HAP-1 (cell line): ENCODE data around the gene DCC.
A peak's percentile ranks its signal among the peaks of the same experiment; 100 is the strongest.

Experiments
- DNase-seq, 2 experiments: peaks; one replicate each; pipeline ENCODE4 v3.0.0-alpha.2; 2016 to 2020; ENCODE audit warnings: low spot score in 2 of 2
- H3K27me3 ChIP-seq: fragments of 250-450 bp; sonication (Bioruptor Pico); 2 replicates; pipeline ENCODE4 v1.5.1; 2020; ENCODE audit warnings: low read depth, mild to moderate bottlenecking, moderate library complexity
- H3K36me3 ChIP-seq: fragments of 250-450 bp; sonication (Bioruptor Pico); replicated peaks from 2 replicates; pipeline ENCODE4 v1.5.1; 2020; ENCODE audit warnings: mild to moderate bottlenecking
- H3K4me1 ChIP-seq: fragments of 250-450 bp; sonication (Bioruptor Pico); 2 replicates; pipeline ENCODE4 v1.5.1; 2020; ENCODE audit warnings: mild to moderate bottlenecking
- H3K4me3 ChIP-seq: fragments of 250-450 bp; sonication (Bioruptor Pico); 2 replicates; pipeline ENCODE4 v1.5.1; 2020; ENCODE audit warnings: mild to moderate bottlenecking, moderate library complexity
- H3K9me3 ChIP-seq: fragments of 250-450 bp; sonication (Bioruptor Pico); 2 replicates; pipeline ENCODE4 v1.5.1; 2020; ENCODE audit warnings: mild to moderate bottlenecking, moderate library complexity
- in situ Hi-C: fragments of 300-500 bp; cut with MboI; formaldehyde crosslinking; loops from 3 replicates; pipeline ENCODE4 v1.14.3; 2020; ENCODE audit warnings: low sequenced_read_pairs, inconsistent platforms, mixed read lengths

DCC gene

GRCh38 chr18:52617931-52618330 lies 277.9 kb downstream of the DCC start:
- in situ Hi-C loops = no loop called here
- no peaks in the 10 kb centered on the region for H3K27me3 ChIP-seq
- no peaks in the 10 kb centered on the region for H3K9me3 ChIP-seq
- H3K4me1 ChIP-seq = no peaks in the 10 kb centered on the region
- no peaks in the 10 kb centered on the region for H3K36me3 ChIP-seq
- DNase-seq = no peak
- no peak overlapping the region for H3K4me3 ChIP-seq

DNA sequence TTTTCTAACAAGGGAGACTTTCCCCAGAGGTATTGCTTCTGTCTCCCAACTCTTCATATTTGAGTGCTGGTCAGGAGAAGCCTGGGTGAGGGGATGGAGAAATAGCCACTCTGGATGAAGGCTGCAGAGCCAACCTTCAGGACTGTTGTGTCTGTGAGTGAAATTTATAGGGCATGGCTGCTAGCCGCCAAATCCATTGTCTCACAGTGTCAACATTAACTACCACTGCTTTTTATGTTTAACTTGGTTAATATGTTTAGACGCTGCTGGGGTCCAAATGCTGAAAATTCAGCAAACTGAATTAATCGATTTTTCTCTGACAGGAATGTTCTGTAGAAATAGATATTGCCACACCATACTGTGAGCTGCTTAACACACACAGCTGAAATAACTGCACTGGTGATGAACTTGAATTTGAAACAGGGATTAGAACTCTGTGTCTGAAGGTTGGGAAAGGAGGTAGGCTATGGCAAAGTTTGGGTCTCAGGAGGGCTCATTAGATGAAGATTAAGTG lies 281.0 kb downstream of the DCC start:
- Histone ChIP-seq H3K27me3 (no peaks in the 10 kb centered on the region), H3K4me3 (no peak overlapping the region), H3K9me3 (no peaks in the 10 kb centered on the region), H3K36me3 (no peaks in the 10 kb centered on the region), H3K4me1 (no peaks in the 10 kb centered on the region)
- DNase-seq = no peak
- in situ Hi-C loops = no loop called here

DNA sequence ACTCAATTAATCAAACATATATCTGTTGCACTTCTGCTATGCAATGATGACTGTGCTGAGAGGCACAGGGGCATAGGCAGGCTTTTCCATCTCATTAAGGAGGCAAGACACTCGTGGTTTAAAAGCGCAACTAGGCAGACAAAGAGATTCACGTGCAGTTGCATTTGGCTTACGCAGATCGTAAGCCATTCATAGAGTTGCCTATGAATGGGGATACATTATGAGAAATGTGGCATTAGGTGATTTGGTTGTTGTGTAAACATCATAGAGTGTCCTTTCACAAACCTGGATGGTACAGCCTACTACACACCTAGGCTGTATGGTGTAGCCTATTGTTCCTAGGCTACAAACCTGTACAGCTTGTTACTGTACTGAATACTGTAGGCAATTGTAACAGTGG lies 284.7 kb downstream of the DCC start:
- H3K9me3 ChIP-seq = no peaks in the 10 kb centered on the region; the same call in 1 of the 2 replicates
- H3K27me3 ChIP-seq = no peaks in the 10 kb centered on the region
- H3K4me1 ChIP-seq = no peaks in the 10 kb centered on the region
- H3K4me3 ChIP-seq = no peak overlapping the region
- in situ Hi-C loops = no loop called here
- DNase-seq = no peak
- no peaks in the 10 kb centered on the region for H3K36me3 ChIP-seq

DNA sequence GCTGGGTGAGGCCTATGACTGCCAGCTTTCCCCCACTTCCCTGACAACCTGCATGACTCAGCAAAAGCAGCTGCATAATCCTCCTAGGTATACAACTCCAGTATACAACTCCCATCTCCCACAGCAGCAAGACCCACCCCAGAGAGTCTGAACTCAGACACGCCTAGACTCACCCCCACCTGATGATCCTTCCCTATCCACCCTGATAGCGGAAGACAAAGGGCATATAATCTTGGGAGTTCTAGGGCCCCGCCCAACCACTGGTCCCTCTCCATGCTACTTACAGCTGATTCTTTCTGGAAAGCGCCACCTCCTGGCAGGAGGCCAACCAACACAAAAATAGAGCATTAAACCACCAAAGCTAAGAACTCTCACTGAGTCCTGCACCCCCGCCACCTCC lies 296.5 kb downstream of the DCC start:
- peak in 1 of 2 experiments; percentile 7 for DNase-seq
- H3K4me3 ChIP-seq = no peak overlapping the region
- H3K36me3 ChIP-seq = no peaks in the 10 kb centered on the region
- H3K4me1 ChIP-seq = no peaks in the 10 kb centered on the region
- no peaks in the 10 kb centered on the region for H3K9me3 ChIP-seq
- H3K27me3 ChIP-seq = no peaks in the 10 kb centered on the region
- in situ Hi-C loops = no loop called here

- DNase-seq = no peak
- Histone ChIP-seq H3K36me3 (no peaks in the 10 kb centered on the region), H3K27me3 (no peaks in the 10 kb centered on the region), H3K4me1 (no peaks in the 10 kb centered on the region), H3K9me3 (no peaks in the 10 kb centered on the region), H3K4me3 (no peak overlapping the region)
- in situ Hi-C loops = no loop called here
These were observed 308.2 kb downstream of the DCC start for GRCh38 chr18:52648201-52648600.

DNA sequence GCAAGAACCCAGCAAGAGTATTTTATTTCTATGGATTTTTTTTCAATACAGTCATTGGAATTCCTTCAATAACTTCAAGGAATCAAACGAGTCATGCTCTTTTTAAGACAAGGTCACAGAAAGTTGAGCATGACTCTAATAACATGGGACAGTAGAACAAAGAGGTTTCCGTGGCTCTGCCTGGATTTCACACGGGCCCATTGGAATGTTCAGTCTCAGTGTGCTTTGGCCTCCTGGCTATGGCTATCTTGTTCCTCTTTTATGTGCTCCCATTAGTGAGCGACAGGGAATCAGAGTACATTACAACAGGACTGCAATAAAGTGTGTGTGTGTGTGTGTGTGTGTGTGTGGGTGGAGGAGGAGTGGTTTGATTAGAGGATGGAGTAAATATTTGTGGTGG lies 312.4 kb downstream of the DCC start:
- no peak overlapping the region for H3K4me3 ChIP-seq
- no peak for DNase-seq

GRCh38 chr18:52657043-52657805 lies 317.2 kb downstream of the DCC start:
- Histone ChIP-seq H3K9me3 (no peaks in the 10 kb centered on the region), H3K4me1 (no peaks in the 10 kb centered on the region), H3K4me3 (no peak overlapping the region), H3K36me3 (no peaks in the 10 kb centered on the region), H3K27me3 (no peaks in the 10 kb centered on the region)
- in situ Hi-C loops = no loop called here
- DNase-seq = no peak

More for the DNA sequence above, 312.4 kb downstream of the DCC start:
- no peaks in the 10 kb centered on the region for H3K9me3 ChIP-seq
- in situ Hi-C loops = no loop called here
- H3K36me3 ChIP-seq = no peaks in the 10 kb centered on the region
- no peaks in the 10 kb centered on the region for H3K4me1 ChIP-seq
- no peaks in the 10 kb centered on the region for H3K27me3 ChIP-seq

- in situ Hi-C loops = no loop called here
- no peaks in the 10 kb centered on the region for H3K36me3 ChIP-seq
- H3K4me3 ChIP-seq = no peak overlapping the region
- no peak for DNase-seq
- H3K27me3 ChIP-seq = no peaks in the 10 kb centered on the region
- H3K4me1 ChIP-seq = no peaks in the 10 kb centered on the region
- no peaks in the 10 kb centered on the region for H3K9me3 ChIP-seq
These were observed 327.6 kb downstream of the DCC start for GRCh38 chr18:52667463-52668065.

DNA sequence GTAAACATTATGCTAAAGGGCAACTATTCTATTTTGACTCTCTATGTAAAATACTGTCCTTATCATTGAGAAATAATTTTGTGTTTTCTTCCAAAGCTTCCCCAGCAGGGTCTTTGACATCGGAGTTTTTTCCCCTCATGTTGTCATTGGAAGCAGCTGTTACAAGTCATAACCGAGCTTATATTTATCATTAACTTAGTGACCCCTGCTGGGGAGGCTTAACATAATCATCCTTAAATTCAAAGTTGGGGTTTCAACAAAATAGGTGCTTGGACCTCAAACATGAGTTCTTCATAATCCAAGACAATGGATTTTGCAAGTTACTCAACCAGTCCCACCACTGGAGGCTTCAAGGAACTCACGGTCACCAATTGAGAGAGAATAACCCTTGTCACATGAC lies 330.9 kb downstream of the DCC start:
- in situ Hi-C loops = no loop called here
- H3K4me1 ChIP-seq = no peaks in the 10 kb centered on the region
- H3K36me3 ChIP-seq = no peaks in the 10 kb centered on the region
- no peaks in the 10 kb centered on the region for H3K9me3 ChIP-seq
- H3K27me3 ChIP-seq = no peaks in the 10 kb centered on the region
- DNase-seq = no peak
- no peak overlapping the region for H3K4me3 ChIP-seq

DNA sequence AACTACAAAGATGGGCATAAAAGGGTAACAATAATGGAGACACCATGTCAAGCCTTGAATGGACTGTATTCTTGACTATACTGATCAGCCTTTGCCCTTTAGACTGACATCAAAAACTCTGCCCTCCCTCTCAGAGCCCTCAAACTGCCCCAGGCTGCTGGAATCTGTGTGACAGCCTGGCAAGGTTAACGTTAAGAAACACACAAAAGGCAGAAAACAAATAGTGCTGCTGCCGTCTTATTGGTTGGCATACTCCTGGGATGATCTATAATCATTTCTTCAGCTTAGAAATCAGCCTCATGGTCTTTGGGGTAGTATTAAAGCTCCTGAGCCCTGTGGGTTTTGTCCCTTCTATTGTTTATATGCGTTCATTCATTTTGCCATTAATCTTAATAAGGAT lies 338.0 kb downstream of the DCC start:
- in situ Hi-C loops = no loop called here
- no peaks in the 10 kb centered on the region for H3K4me1 ChIP-seq
- DNase-seq = no peak

GRCh38 chr18:52678551-52678950 lies 338.6 kb downstream of the DCC start:
- in situ Hi-C loops = no loop called here
- no peak for DNase-seq
- no peak overlapping the region for H3K4me3 ChIP-seq
- H3K27me3 ChIP-seq = no peaks in the 10 kb centered on the region
- no peaks in the 10 kb centered on the region for H3K4me1 ChIP-seq
- H3K9me3 ChIP-seq = no peaks in the 10 kb centered on the region
- no peaks in the 10 kb centered on the region for H3K36me3 ChIP-seq

More for the DNA sequence above, 338.0 kb downstream of the DCC start:
- no peaks in the 10 kb centered on the region for H3K27me3 ChIP-seq
- no peak overlapping the region for H3K4me3 ChIP-seq
- no peaks in the 10 kb centered on the region for H3K36me3 ChIP-seq
- H3K9me3 ChIP-seq = no peaks in the 10 kb centered on the region

DNA sequence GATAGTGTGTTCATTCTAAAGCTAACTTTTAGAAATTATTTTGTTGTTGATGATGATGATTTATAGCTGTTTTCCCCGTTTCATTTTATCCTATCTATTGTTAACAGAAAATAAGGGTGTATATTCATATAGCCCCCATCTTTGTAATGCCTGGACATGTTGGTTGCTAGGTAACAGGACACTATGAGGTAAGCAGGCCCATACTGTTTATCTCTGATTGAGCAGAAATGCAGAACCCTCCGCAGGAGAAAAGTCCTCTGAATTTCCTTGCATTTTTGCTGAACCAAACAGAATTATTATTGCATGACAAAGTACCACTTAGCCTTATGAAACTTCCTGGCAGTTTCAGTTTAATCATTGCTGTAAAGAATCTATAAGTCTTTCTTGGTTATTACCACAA lies 339.4 kb downstream of the DCC start:
- no peaks in the 10 kb centered on the region for H3K36me3 ChIP-seq
- no peaks in the 10 kb centered on the region for H3K9me3 ChIP-seq
- H3K27me3 ChIP-seq = no peaks in the 10 kb centered on the region
- no peaks in the 10 kb centered on the region for H3K4me1 ChIP-seq
- in situ Hi-C loops = no loop called here
- DNase-seq = no peak
- H3K4me3 ChIP-seq = no peak overlapping the region

GRCh38 chr18:52682260-52682659 lies 342.3 kb downstream of the DCC start:
- in situ Hi-C loops = no loop called here
- Histone ChIP-seq H3K9me3 (no peaks in the 10 kb centered on the region), H3K4me1 (no peaks in the 10 kb centered on the region), H3K36me3 (no peaks in the 10 kb centered on the region), H3K27me3 (no peaks in the 10 kb centered on the region), H3K4me3 (no peak overlapping the region)
- DNase-seq = no peak

- in situ Hi-C loops = no loop called here
- Histone ChIP-seq H3K4me1 (no peaks in the 10 kb centered on the region), H3K27me3 (no peaks in the 10 kb centered on the region), H3K36me3 (no peaks in the 10 kb centered on the region), H3K4me3 (no peak overlapping the region), H3K9me3 (no peaks in the 10 kb centered on the region)
- DNase-seq = no peak
These were observed 345.3 kb downstream of the DCC start for GRCh38 chr18:52685316-52685715.
